ENCODE results near the gene RC3H2. TPM values are rescaled to one million over a fixed set of nuclear protein-coding genes. Genes with fewer than 3 reads are reported as not detected.
"Not testable (repeated sequence)": the region's sequence is repeated elsewhere in the genome, so short reads cannot be mapped to it uniquely, and the experiment has no call there.

The RC3H2 gene
- total and polyA plus RNA-seq, 2 donors from 2014 or later: 9.8 to 49.9 TPM

DNA sequence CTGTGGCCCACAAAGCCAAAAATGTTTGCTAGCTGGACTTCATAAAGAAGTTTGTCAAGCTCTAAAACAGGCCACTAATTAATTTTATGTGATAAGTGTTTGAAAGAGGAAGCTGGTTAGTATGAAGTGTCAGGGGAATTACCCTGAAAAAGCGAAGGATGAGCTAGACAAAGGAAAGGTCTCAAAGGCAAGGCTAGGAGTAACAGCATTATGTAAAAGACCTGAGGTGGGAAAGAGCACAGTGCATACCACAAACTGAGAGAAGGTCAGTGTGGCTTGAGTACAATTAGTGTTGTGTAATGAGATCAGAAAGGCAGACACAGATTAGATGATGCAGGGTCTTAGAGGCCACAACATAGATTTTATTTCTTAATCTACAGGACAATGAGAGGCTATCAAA lies 29.6 kb downstream of the RC3H2 start:
- H3K27ac ChIP-seq (ENCODE audit: low read depth in 2 of 2, low read length in 2 of 2): no peak overlapping the region
- no peaks in the 10 kb centered on the region for H3K9me3 ChIP-seq (ENCODE audit: control insufficient read depth in 2 of 3, insufficient read depth in 1 of 3, low read length in 3 of 3)
- H3K4me1 ChIP-seq (ENCODE audit: control insufficient read depth in 2 of 3, insufficient read depth in 2 of 3, low read depth in 1 of 3, low read length in 3 of 3): no peaks in the 10 kb centered on the region
- H3K9ac ChIP-seq (ENCODE audit: low read length in 3 of 3): no peak overlapping the region
- TF ChIP-seq, protein P1, sequence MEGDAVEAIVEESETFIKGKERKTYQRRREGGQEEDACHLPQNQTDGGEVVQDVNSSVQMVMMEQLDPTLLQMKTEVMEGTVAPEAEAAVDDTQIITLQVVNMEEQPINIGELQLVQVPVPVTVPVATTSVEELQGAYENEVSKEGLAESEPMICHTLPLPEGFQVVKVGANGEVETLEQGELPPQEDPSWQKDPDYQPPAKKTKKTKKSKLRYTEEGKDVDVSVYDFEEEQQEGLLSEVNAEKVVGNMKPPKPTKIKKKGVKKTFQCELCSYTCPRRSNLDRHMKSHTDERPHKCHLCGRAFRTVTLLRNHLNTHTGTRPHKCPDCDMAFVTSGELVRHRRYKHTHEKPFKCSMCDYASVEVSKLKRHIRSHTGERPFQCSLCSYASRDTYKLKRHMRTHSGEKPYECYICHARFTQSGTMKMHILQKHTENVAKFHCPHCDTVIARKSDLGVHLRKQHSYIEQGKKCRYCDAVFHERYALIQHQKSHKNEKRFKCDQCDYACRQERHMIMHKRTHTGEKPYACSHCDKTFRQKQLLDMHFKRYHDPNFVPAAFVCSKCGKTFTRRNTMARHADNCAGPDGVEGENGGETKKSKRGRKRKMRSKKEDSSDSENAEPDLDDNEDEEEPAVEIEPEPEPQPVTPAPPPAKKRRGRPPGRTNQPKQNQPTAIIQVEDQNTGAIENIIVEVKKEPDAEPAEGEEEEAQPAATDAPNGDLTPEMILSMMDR (IDR thresholded peaks at IDR 0.05; ENCODE audit: borderline replicate concordance, extremely low read depth, insufficient read depth): no peak
- H3K27me3 ChIP-seq (ENCODE audit: control insufficient read depth, insufficient read depth, low read length): no peaks in the 10 kb centered on the region
- FAIRE-seq: no peak
- DNase-seq: no peak
- H3K36me3 ChIP-seq (ENCODE audit: control insufficient read depth in 2 of 3, insufficient read depth in 3 of 3, low read length in 3 of 3): peaks cover 14 to 45% (median 29%) of the 10 kb centered on the region in 3 donors
- H3K4me3 ChIP-seq (ENCODE audit: low read length in 3 of 3): no peak overlapping the region
- intact Hi-C loops (cut with DNase I): no loop called here

DNA sequence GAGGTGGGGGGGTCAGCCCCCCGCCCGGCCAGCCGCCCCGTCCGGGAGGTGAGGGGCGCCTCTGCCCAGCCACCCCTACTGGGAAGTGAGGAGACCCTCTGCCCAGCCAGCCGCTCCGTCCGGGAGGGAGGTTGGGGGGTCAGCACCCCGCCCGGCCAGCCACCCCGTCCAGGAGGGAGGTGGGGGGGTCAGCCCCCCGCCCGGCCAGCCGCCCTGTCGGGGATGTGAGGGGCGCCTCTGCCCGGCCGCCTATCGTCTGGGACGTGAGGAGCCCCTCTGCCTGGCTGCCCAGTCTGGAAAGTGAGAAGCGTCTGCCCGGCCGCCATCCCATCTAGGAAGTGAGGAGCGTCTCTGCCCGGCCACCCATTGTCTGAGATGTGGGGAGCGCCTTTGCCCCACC lies 37.9 kb downstream of the RC3H2 start:
- DNase-seq; H3K27ac ChIP-seq (ENCODE audit: low read depth in 2 of 2, low read length in 2 of 2); FAIRE-seq; H3K36me3 ChIP-seq (ENCODE audit: control insufficient read depth in 2 of 3, insufficient read depth in 3 of 3, low read length in 3 of 3); H3K4me1 ChIP-seq (ENCODE audit: control insufficient read depth in 2 of 3, insufficient read depth in 2 of 3, low read depth in 1 of 3, low read length in 3 of 3); intact Hi-C loops (cut with DNase I); H3K9me3 ChIP-seq (ENCODE audit: control insufficient read depth in 2 of 3, insufficient read depth in 1 of 3, low read length in 3 of 3); H3K4me3 ChIP-seq (ENCODE audit: low read length in 3 of 3); H3K9ac ChIP-seq (ENCODE audit: low read length in 3 of 3); H3K27me3 ChIP-seq (ENCODE audit: control insufficient read depth, insufficient read depth, low read length): not testable (repeated sequence)

DNA sequence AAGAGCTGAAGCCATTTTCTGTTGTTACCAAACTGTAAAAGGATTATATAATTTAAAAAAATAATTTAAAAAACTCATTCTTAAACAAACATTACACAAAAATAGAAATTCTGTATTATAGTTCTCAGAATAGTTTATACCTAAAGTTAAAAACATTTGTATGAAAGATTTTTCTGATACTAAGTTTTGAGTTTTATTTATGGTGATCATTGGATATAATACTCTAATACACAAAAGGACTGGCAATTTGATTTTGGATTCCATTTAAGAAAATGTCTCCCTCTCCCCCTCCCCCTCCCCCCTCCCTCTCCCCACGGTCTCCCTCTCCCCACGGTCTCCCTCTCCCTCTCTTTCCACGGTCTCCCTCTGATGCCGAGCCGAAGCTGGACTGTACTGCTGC lies 39.1 kb downstream of the RC3H2 start:
- Histone ChIP-seq H3K9me3 (ENCODE audit: control insufficient read depth in 2 of 3, insufficient read depth in 1 of 3, low read length in 3 of 3) (no peaks in the 10 kb centered on the region), H3K27me3 (ENCODE audit: control insufficient read depth, insufficient read depth, low read length) (no peaks in the 10 kb centered on the region), H3K9ac (ENCODE audit: low read length in 3 of 3) (no peak overlapping the region), H3K4me1 (ENCODE audit: control insufficient read depth in 2 of 3, insufficient read depth in 2 of 3, low read depth in 1 of 3, low read length in 3 of 3) (no peaks in the 10 kb centered on the region), H3K4me3 (ENCODE audit: low read length in 3 of 3) (no peak overlapping the region), H3K36me3 (ENCODE audit: control insufficient read depth in 2 of 3, insufficient read depth in 3 of 3, low read length in 3 of 3) (peaks cover 3 to 5% (median 3%) of the 10 kb centered on the region in 3 donors), H3K27ac (ENCODE audit: low read depth in 2 of 2, low read length in 2 of 2) (no peak overlapping the region)
- no peak for FAIRE-seq
- no peak for DNase-seq
- TF ChIP-seq, protein P1 (IDR thresholded peaks at IDR 0.05; ENCODE audit: borderline replicate concordance, extremely low read depth, insufficient read depth): no peak
- intact Hi-C loops (cut with DNase I): no loop called here

DNA sequence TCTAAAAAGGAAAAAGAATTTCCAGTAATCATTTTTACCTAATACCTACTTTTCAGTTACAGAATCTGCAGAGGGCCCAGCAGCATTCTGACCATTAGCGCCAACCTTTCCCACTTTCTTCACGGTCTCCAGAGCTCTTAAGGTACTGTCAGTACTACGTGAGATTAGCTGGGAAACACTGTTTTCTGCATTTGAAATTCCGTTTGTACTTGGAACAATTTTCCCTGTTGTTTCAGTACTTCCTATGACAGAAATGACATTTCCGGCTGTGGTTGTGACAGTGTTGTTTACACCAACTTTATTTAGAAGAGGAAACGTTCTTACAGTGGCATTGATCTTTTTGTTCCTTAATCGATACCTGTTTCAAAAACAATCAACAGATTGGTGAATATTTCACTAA lies 39.9 kb downstream of the RC3H2 start:
- TF ChIP-seq, protein P1 (IDR thresholded peaks at IDR 0.05; ENCODE audit: borderline replicate concordance, extremely low read depth, insufficient read depth): no peak

More for the DNA sequence above, 39.9 kb downstream of the RC3H2 start:
- Histone ChIP-seq H3K4me1 (ENCODE audit: control insufficient read depth in 2 of 3, insufficient read depth in 2 of 3, low read depth in 1 of 3, low read length in 3 of 3) (no peaks in the 10 kb centered on the region), H3K27ac (ENCODE audit: low read depth in 2 of 2, low read length in 2 of 2) (no peak overlapping the region), H3K4me3 (ENCODE audit: low read length in 3 of 3) (no peak overlapping the region), H3K9me3 (ENCODE audit: control insufficient read depth in 2 of 3, insufficient read depth in 1 of 3, low read length in 3 of 3) (no peaks in the 10 kb centered on the region), H3K27me3 (ENCODE audit: control insufficient read depth, insufficient read depth, low read length) (no peaks in the 10 kb centered on the region), H3K36me3 (ENCODE audit: control insufficient read depth in 2 of 3, insufficient read depth in 3 of 3, low read length in 3 of 3) (peaks cover 0 to 5% (median 3%) of the 10 kb centered on the region in 3 donors), H3K9ac (ENCODE audit: low read length in 3 of 3) (no peak overlapping the region)
- FAIRE-seq: no peak
- DNase-seq: peak in 1 of 5 donors; percentile 1
- intact Hi-C loops (cut with DNase I): no loop called here
